Mucosa of stomach (tissue), 1 donor: ENCODE results near the gene GRIK1.

Experiments
- H3K27me3 ChIP-seq: one replicate; pipeline ENCODE4 v1.7.0; 2013; ENCODE audit warnings: mild to moderate bottlenecking, low read length; ENCODE audit not compliant: control insufficient read depth, insufficient read depth
- H3K36me3 ChIP-seq: one replicate; pipeline ENCODE4 v1.7.0; 2013; ENCODE audit warnings: low read length; ENCODE audit not compliant: control insufficient read depth, insufficient read depth
- H3K4me1 ChIP-seq: one replicate; pipeline ENCODE4 v1.7.0; 2013; ENCODE audit warnings: mild to moderate bottlenecking, low read length; ENCODE audit not compliant: control insufficient read depth, insufficient read depth
- H3K4me3 ChIP-seq: one replicate; pipeline ENCODE4 v1.7.0; 2013; ENCODE audit warnings: low read length
- H3K9ac ChIP-seq: one replicate; pipeline ENCODE4 v1.7.0; 2013; ENCODE audit warnings: mild to moderate bottlenecking, low read length, moderate library complexity
- H3K9me3 ChIP-seq: one replicate; pipeline ENCODE4 v1.7.0; 2013; ENCODE audit warnings: mild to moderate bottlenecking, low read length, moderate library complexity; ENCODE audit not compliant: control insufficient read depth
- donor health status: Pancreatic carcinoma.

The GRIK1 gene

DNA sequence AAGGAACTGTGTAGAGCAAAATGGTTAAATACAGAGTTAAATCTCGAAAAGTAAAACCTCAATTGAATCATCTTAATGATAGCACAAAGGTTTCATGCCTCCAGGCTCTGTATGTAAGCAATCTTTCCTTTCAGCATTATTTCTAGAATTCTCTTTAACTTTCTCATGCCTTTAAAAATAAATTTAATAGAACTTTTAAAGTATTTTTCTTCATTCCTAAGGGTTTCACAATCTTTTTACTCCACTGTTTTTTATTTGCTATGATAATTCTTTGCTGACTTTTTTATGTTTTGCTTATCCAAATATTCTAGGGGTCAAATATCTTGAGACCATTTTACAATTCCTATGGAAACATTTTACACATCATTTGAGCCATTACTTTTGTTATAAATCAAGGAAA is 353.1 kb downstream of the GRIK1 start:
- Histone ChIP-seq H3K9ac (no peak overlapping the region), H3K27me3 (no peaks in the 10 kb centered on the region), H3K9me3 (no peaks in the 10 kb centered on the region), H3K36me3 (no peaks in the 10 kb centered on the region), H3K4me1 (no peaks in the 10 kb centered on the region), H3K4me3 (no peak overlapping the region)

DNA sequence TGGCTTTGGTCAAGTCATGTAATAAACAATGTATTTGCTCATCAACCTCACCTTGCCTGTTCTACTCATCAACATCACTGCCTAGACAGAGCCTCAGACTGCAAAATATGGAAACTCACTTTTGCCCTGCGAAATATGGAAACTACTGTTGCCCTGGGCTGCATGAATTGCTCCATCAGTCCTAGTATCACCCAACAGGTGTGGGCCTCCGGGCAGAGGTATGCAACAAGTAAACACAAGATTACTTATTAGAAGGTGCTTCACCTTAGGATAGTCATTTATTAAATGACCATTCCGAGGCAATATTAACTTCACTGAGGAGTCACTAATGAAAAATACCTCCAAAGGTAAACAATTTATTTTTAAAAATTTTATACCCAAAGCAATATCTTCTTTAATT is 354.3 kb downstream of the GRIK1 start:
- Histone ChIP-seq H3K9me3 (no peaks in the 10 kb centered on the region), H3K36me3 (no peaks in the 10 kb centered on the region), H3K4me1 (no peaks in the 10 kb centered on the region), H3K27me3 (no peaks in the 10 kb centered on the region), H3K4me3 (no peak overlapping the region), H3K9ac (no peak overlapping the region)

DNA sequence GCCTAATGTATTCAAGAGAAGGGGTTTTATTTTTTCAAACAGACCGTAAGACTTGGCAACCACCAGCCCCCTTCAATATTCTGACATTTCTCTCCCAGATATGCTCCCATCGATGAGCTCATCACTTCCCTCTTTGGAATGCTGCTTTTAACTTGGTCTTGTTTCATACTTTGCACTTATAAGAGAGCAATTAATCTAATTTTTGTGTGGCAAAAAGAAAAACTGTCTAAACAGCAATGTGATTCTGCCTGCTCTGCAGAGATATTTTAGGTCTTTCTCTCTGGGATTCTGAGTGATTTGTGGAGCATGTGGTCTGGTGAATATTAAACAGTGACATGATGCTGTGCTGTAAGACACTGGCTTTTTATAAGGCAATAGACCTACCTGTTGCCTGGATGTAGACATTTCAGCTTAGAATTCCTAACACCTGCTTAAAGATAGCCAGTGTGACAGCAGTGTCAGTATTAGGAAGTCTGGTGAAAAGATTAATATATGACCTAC is 356.3 kb downstream of the GRIK1 start:
- Histone ChIP-seq H3K9ac (no peak overlapping the region), H3K9me3 (no peaks in the 10 kb centered on the region), H3K4me1 (no peaks in the 10 kb centered on the region), H3K4me3 (no peak overlapping the region), H3K27me3 (no peaks in the 10 kb centered on the region), H3K36me3 (no peaks in the 10 kb centered on the region)

DNA sequence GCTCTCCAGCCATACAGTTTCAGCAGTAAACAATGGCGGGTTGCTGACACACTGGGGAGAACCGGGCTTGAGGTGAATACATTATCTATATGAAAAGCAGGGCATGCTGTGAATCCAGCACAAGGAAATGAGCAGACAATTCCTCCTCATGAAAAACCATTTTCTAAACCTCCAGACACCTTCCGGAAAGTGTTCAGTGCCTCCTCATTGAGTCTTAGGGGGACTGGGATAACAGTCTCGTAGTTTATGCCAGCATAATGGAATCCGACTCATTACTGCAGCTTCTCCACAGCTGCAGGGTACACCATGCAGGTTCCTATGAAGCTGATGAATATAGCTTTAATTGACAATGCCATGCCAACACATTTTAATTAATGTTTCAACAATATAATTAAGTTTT is 356.9 kb downstream of the GRIK1 start:
- H3K27me3 ChIP-seq: no peaks in the 10 kb centered on the region
- H3K36me3 ChIP-seq: no peaks in the 10 kb centered on the region
- no peaks in the 10 kb centered on the region for H3K9me3 ChIP-seq
- no peak overlapping the region for H3K4me3 ChIP-seq
- no peak overlapping the region for H3K9ac ChIP-seq
- H3K4me1 ChIP-seq: no peaks in the 10 kb centered on the region

DNA sequence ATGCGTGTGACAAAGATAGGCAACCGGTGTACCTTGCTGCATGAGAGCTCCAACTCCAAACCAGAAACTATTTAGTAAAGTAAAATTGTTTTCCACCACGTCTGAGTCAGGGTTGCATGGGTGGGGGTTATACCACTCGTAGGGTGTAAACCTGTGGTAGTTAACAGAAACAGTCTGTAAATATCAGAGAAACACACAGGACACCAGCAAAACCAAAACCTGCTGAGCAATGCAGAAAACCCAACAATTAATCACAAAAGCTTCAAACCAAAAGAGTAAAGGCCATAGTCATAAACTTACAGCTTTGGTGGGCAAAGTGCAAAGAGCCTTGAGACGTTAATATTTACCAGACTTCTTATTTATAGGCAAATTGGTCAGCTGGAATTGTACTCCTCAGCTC is 358.4 kb downstream of the GRIK1 start:
- Histone ChIP-seq H3K27me3 (no peaks in the 10 kb centered on the region), H3K4me1 (no peaks in the 10 kb centered on the region)

DNA sequence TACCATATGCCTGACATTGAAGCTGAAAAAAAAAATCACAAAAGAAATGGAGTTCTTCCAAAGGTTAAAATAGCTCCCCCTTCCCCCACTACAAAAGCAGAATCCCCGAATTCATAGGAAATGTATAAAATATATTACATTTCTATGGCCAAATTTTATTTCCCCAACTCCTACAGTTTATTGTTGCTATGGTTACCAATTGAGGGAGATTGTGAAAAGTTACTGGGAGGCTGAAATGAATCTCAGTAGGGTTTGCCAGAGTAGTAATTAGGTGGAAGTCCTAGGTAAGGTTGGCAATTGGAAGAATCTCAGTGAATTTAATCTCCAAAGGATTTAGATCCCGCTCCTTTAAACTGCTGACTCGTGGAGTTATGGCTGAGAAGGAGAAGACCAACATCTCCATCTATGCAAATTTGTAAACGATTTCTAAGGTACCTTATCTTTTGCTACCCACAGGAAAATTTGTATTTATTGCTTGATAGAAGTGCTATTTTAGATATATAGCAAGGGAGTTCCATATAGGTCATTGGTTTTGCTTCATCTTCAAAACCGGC is 359.0 kb downstream of the GRIK1 start:
- Histone ChIP-seq H3K9me3 (no peaks in the 10 kb centered on the region), H3K4me3 (no peak overlapping the region), H3K4me1 (no peaks in the 10 kb centered on the region), H3K9ac (no peak overlapping the region), H3K36me3 (no peaks in the 10 kb centered on the region), H3K27me3 (no peaks in the 10 kb centered on the region)

More for the DNA sequence above, 358.4 kb downstream of the GRIK1 start:
- H3K9me3 ChIP-seq: no peaks in the 10 kb centered on the region
- no peaks in the 10 kb centered on the region for H3K36me3 ChIP-seq
- no peak overlapping the region for H3K4me3 ChIP-seq
- H3K9ac ChIP-seq: no peak overlapping the region

DNA sequence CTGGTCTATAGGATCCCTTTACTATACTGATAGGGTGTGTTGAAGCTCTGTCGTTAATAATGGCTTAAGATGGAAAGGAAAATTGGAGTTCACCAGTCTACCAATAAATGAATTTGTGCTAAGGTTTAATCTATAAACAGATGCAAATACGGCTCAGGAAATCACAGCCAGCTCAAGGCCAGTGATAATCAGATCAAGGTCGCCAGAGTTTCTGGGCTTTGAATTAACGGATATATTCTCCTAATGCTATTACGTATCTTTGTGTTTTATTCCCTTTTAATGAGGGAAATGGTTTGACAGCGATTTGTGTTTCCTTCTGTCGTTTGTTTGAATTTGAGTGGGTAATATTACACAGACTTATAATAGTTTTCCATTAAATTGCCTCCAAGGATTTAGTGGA is 361.5 kb downstream of the GRIK1 start:
- Histone ChIP-seq H3K36me3 (no peaks in the 10 kb centered on the region), H3K4me1 (no peaks in the 10 kb centered on the region), H3K9me3 (no peaks in the 10 kb centered on the region), H3K4me3 (no peak overlapping the region), H3K9ac (no peak overlapping the region), H3K27me3 (no peaks in the 10 kb centered on the region)

DNA sequence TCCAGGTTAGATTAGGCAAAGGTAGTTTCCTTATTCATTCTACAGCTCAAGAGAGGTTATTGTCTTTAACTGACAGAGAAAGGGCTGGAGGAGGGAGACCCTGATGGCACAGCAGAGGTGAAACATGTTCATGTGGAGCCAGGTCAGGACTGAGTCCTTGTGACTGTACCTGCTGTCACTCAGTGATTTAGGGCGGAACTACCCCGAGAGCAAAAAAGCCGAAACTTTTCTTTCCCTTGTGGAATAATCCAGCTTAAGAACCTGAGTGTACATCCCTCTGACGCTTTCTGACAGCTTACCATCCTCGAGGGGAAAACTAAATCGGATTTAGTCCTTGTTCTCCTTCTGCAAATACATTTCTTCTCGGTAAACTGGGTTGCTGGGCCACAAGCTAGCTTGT is 367.8 kb downstream of the GRIK1 start:
- H3K36me3 ChIP-seq: no peaks in the 10 kb centered on the region
- H3K4me3 ChIP-seq: no peak overlapping the region
- no peaks in the 10 kb centered on the region for H3K4me1 ChIP-seq
- H3K9me3 ChIP-seq: no peaks in the 10 kb centered on the region
- H3K27me3 ChIP-seq: no peaks in the 10 kb centered on the region
- H3K9ac ChIP-seq: no peak overlapping the region

DNA sequence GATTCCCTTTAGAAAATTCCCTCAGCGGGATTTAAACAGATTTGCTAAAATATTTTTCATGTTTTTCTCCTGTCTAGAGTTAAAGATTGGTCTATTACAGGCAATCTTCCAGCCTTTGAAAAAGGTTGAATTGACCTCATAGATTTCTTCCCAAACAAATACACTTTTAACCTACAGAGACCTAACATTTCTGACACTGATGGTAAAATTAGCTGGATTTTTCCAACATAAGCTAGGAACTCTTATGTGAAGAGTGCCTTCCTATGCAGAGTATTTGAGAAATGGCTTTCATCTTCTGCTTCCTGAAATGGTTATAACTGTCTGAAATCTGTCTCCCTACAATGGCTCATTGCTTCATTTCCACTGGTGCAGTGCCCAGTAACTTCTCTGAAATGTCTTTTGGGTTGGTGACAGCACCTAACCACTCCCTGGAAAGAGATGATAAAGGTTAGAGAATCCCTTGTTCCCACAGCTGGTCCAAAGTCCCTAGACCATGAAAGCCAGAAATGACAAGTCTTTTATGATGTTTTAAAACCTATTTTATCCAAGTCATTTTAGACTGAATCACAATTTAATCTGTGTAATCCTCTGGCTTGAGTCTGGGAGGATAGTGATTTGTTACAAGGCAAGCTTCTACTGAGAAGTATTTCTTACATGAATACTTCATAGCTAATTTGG is 371.6 kb downstream of the GRIK1 start:
- Histone ChIP-seq H3K27me3 (no peaks in the 10 kb centered on the region), H3K4me1 (no peaks in the 10 kb centered on the region), H3K9ac (no peak overlapping the region), H3K4me3 (no peak overlapping the region), H3K9me3 (no peaks in the 10 kb centered on the region), H3K36me3 (no peaks in the 10 kb centered on the region)

DNA sequence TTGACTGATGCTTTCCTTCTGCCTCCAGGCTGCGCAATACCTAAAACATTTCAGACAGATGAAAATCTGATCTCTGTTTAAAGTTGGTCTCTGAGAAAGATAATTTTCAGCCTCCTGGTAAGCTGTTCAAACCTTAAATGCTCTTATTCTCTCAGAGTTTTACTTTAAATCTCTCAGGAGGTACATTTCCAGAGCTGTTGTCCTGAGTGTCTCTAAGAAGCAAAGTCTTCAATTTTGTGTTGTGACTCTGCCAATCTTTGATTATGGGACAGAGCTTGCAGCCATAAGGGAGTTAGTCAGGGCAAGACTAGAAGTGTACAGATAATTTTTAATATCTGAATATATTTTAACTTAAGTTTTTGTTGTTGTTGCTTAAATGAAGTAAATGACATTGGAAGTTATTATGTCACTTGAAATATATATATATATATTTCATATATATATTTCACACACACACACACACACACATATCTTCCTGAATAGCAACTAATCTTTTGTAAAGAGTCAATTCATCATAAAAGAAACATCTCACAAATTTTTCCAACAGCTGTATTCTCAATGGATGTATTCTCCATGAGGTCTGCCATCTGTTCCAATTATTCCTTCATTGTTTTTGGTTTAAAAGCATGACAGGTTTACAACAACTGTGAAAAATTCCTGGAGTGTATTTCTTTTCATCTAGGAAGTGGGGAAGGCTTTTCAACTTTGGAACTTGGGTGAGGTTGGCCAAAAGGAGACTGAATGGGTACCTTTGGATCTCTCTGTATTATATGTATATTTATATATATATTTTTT is 381.7 kb downstream of the GRIK1 start:
- Histone ChIP-seq H3K9ac (no peak overlapping the region), H3K4me3 (no peak overlapping the region), H3K4me1 (no peaks in the 10 kb centered on the region), H3K36me3 (no peaks in the 10 kb centered on the region), H3K27me3 (no peaks in the 10 kb centered on the region), H3K9me3 (no peaks in the 10 kb centered on the region)

DNA sequence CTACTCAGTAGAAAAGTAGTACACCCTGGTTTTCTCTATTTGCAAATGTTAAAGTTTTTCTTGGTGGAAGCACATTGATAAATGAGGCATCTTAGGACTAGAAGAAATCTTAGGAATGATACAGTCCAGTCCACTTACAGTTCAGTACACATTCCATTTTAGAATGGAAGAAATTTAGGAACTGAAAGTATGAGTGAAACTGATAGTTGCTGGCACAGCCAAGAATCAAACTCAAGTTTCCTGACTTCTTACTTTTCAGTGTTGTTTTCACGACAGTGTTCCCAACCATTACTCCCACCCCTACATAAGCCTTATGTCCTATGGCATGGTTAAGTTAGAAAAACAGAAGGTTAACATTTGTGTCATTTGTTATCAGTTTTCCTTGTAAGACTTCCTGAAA is 382.6 kb downstream of the GRIK1 start:
- H3K27me3 ChIP-seq: no peaks in the 10 kb centered on the region
- no peak overlapping the region for H3K4me3 ChIP-seq
- no peaks in the 10 kb centered on the region for H3K9me3 ChIP-seq

DNA sequence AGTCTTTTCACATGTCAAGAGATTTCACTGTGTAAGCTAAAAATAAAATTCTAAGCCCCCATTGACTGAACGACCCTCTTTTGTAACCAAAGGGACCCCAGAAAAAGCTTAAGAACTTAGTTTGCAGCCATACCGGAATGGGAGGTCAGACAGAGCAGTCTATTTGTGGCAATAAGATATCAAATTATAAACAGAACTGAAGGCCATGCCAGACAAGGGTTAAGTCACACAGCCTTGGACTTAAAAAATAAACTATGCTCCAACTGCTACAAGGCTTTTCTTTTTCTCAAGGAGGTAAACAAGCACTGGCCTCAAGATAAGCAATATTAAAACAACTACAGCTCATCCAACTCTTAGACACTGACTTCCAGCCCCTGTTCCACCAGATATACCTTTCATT is 384.2 kb downstream of the GRIK1 start:
- Histone ChIP-seq H3K27me3 (no peaks in the 10 kb centered on the region), H3K9ac (no peak overlapping the region), H3K4me1 (no peaks in the 10 kb centered on the region), H3K4me3 (no peak overlapping the region), H3K36me3 (no peaks in the 10 kb centered on the region), H3K9me3 (no peaks in the 10 kb centered on the region)

More for the DNA sequence above, 382.6 kb downstream of the GRIK1 start:
- H3K4me1 ChIP-seq: no peaks in the 10 kb centered on the region
- H3K36me3 ChIP-seq: no peaks in the 10 kb centered on the region
- H3K9ac ChIP-seq: no peak overlapping the region
